ENCODE data around the gene RGS5.

DNA sequence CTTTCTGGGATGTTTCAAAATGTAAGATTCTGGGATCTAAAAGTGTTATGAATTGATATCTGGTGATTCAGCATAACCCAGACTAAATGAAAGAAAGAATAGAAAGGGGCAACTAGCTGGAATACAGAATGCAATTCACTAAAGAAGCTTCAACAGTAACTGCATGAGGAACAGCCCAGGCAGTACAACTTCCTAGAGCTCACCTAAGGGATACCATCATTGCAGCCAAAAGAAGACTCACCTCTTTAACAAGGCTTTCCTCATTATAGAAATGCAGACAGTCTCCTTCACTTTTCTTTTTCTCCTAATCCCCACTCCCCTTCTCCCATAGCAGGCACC, 6.3 kb downstream of the RGS5 start:
- TF ChIP-seq, protein P1, sequence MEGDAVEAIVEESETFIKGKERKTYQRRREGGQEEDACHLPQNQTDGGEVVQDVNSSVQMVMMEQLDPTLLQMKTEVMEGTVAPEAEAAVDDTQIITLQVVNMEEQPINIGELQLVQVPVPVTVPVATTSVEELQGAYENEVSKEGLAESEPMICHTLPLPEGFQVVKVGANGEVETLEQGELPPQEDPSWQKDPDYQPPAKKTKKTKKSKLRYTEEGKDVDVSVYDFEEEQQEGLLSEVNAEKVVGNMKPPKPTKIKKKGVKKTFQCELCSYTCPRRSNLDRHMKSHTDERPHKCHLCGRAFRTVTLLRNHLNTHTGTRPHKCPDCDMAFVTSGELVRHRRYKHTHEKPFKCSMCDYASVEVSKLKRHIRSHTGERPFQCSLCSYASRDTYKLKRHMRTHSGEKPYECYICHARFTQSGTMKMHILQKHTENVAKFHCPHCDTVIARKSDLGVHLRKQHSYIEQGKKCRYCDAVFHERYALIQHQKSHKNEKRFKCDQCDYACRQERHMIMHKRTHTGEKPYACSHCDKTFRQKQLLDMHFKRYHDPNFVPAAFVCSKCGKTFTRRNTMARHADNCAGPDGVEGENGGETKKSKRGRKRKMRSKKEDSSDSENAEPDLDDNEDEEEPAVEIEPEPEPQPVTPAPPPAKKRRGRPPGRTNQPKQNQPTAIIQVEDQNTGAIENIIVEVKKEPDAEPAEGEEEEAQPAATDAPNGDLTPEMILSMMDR (IDR thresholded peaks at IDR 0.05; ENCODE audit: low read length): no peak
- TF ChIP-seq EZH2 (optimal IDR thresholded peaks at IDR 0.05; ENCODE audit: low read depth, low read length) (no peak), EZH2phosphoT487 (IDR thresholded peaks at IDR 0.05; ENCODE audit: low read length) (no peak)
